ENCODE measurements around the gene BTBD16.

BTBD16 gene

DNA sequence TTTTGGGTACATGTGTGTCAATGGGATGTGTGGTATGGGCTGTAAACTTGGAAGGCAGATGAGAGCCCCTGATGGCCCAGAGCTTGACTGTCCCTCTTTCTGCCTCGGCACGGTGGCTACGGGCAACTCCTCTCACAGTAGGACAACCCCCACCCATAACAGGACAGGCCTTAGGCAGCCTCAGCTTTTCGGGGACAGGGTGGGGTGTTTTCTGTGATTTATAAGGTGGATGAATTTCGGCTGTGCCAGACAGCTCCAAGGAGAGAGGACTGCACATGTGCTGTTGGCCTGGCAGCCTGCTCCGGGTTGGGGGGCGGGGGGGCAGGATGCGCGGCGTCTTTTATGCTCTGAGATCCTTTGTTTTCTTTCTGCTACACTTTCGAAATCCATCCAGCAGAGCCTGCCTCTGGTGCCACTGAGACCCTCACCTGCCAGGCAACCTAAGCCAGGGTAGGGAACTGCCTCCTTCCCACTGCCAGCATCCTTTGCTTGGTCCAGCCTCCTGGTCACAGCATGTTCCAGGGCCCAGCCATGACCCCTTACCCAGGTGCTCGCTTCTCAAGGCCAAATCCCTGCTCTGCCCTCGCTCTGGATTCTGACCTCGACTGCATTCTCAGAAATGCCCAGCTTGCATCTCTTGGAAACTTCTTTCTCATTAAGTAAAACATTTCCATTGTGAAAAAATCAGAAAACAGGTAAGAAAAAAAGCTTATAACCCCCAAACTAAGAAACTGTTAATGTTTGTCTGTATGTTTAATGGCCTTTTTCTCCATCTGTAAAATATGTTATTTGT, 15.4 kb upstream of the BTBD16 start:
- H3K27me3 Mint-ChIP-seq = peaks cover 15% of the 10 kb centered on the region
- H3K4me3 Mint-ChIP-seq = no peak overlapping the region
- H3K27ac Mint-ChIP-seq = no peak overlapping the region
- no peaks in the 10 kb centered on the region for H3K4me1 Mint-ChIP-seq (ENCODE audit: low read depth)
- no peaks in the 10 kb centered on the region for H3K36me3 Mint-ChIP-seq (ENCODE audit: low read depth)
- H3K9me3 Mint-ChIP-seq = no peaks in the 10 kb centered on the region

DNA sequence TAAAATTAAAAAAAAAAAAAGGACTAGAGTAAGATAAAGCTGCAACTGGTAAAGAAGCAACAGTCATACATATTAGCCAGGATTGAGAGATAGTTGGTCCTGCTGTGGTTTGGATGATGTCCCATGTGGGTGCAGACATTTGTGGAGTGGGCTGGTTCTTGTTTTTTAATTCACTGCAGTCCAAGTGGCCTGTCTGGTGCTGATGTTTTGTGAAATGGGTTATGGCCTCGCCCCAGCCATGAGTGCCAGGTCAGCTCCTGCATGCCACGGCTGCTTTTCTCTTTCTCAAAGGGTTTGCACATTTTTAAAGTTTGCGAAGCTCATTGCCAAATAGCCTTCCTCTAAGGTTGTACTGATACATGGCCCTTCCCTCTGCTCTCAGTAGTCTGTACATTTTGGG, 14.1 kb upstream of the BTBD16 start:
- Mint-ChIP-seq H3K4me3 (no peak overlapping the region), H3K4me1 (ENCODE audit: low read depth) (no peaks in the 10 kb centered on the region), H3K27me3 (peaks cover 15% of the 10 kb centered on the region), H3K36me3 (ENCODE audit: low read depth) (no peaks in the 10 kb centered on the region), H3K27ac (no peak overlapping the region), H3K9me3 (peaks cover 4% of the 10 kb centered on the region)

DNA sequence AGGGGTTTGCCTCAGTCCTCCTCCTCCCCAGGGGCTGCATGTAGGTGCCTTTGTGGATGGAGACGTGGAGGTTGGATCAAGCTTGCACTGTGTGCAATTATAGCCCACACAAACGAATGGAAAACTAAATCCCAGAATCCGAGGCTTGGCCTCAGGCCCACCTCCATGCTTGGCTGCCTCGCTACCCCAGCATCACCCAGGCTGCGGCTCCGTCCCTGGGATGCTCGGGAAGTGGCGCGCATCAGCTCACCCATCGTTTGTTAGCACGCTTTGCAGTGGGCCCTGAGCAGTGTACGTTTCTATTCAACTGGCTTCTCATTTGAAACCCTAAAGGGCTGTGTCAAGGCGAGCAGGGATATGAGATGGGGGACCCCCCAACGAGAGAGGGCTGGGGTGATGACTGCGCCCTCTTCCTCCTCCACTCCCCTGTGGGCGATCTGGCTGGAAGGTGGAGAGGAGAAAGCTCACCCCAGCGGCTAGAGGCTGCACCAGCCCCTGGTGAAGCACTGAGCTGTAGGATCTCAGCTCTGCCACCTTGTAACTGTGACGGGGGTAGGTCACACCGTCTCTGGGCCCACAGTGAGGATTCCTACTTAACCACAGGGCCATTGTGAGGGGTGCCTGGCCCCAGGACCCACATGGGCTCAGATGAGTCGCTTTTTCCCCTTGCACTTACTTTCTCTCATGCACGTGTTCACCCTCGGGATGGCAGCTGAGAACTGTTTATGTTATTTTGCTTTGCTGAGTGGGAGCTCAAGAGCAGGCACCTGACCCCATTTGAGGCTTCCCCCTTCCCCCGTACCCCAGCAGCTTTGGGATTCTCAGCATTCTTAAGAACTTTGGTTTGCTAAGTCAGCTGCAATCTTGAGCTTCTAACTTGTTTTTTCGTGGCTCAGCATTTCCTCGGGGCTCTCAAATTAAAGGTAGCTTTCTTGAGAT, 12.7 kb upstream of the BTBD16 start:
- Mint-ChIP-seq H3K4me3 (no peak overlapping the region), H3K27me3 (peaks cover 20% of the 10 kb centered on the region), H3K9me3 (peaks cover 10% of the 10 kb centered on the region), H3K36me3 (ENCODE audit: low read depth) (peaks cover 5% of the 10 kb centered on the region), H3K27ac (no peak overlapping the region), H3K4me1 (ENCODE audit: low read depth) (no peaks in the 10 kb centered on the region)

- H3K4me3 Mint-ChIP-seq = no peak overlapping the region
- H3K36me3 Mint-ChIP-seq (ENCODE audit: low read depth) = peaks cover 5% of the 10 kb centered on the region
- H3K4me1 Mint-ChIP-seq (ENCODE audit: low read depth) = no peaks in the 10 kb centered on the region
- H3K9me3 Mint-ChIP-seq = peaks cover 15% of the 10 kb centered on the region
- H3K27me3 Mint-ChIP-seq = peaks cover 18% of the 10 kb centered on the region
- H3K27ac Mint-ChIP-seq = no peak overlapping the region
These were observed 12.0 kb upstream of the BTBD16 start for GRCh38 chr10:122259075-122259466.

- Mint-ChIP-seq H3K4me1 (ENCODE audit: low read depth) (no peaks in the 10 kb centered on the region), H3K27ac (no peak overlapping the region), H3K27me3 (peaks cover 32% of the 10 kb centered on the region), H3K9me3 (peaks cover 15% of the 10 kb centered on the region), H3K36me3 (ENCODE audit: low read depth) (peaks cover 5% of the 10 kb centered on the region), H3K4me3 (no peak overlapping the region)
These were observed 9.5 kb upstream of the BTBD16 start for GRCh38 chr10:122261584-122261983.

DNA sequence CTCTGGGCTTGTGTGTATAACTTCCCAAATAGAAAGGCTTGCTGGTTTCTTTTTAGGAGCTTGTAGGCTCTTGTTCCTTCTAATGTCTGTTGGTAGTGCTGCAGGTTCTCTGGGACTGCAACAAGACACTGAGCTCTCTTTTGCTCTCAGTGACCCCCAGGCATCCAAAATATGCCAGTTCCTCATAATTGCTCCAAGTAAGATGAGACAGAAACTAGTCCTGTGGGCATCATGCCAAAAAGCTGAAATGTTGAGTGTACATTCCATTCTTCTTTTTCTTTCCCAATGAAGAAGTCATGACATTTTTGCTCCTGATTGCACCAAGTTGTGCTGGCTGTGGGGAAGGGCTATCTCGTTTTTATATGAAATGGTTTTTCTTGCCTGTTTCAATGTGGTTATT, 7.1 kb upstream of the BTBD16 start:
- H3K27me3 Mint-ChIP-seq = peaks cover 32% of the 10 kb centered on the region
- no peak overlapping the region for H3K4me3 Mint-ChIP-seq

GRCh38 chr10:122264436-122264835, 6.7 kb upstream of the BTBD16 start:
- no peaks in the 10 kb centered on the region for H3K4me1 Mint-ChIP-seq (ENCODE audit: low read depth)
- peaks cover 15% of the 10 kb centered on the region for H3K9me3 Mint-ChIP-seq
- peaks cover 32% of the 10 kb centered on the region for H3K27me3 Mint-ChIP-seq
- H3K4me3 Mint-ChIP-seq = no peak overlapping the region
- peaks cover 5% of the 10 kb centered on the region for H3K36me3 Mint-ChIP-seq (ENCODE audit: low read depth)
- no peak overlapping the region for H3K27ac Mint-ChIP-seq

More for the DNA sequence above, 7.1 kb upstream of the BTBD16 start:
- Mint-ChIP-seq H3K36me3 (ENCODE audit: low read depth) (peaks cover 5% of the 10 kb centered on the region), H3K9me3 (peaks cover 15% of the 10 kb centered on the region), H3K27ac (no peak overlapping the region), H3K4me1 (ENCODE audit: low read depth) (no peaks in the 10 kb centered on the region)

DNA sequence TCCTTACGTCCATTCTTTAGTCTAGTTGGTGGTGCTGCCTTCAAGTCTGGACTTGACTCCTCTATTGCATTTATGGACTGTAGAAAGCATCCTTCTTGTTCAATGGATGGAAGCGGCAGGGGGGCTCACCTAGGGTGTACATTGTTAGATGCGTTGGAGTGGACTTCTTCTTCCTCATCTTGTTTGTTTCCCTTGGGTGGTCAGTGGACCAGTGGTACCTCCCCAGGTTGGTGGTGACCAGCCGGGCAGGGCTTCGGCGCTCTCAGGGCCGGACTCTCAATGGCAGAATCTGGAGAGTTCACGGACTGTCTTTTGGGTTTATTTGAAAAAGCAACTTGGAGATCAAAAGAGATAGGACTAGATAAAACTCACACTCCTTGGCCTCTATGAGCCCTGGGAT, 6.2 kb upstream of the BTBD16 start:
- no peak overlapping the region for H3K27ac Mint-ChIP-seq
- peaks cover 15% of the 10 kb centered on the region for H3K9me3 Mint-ChIP-seq
- no peaks in the 10 kb centered on the region for H3K4me1 Mint-ChIP-seq (ENCODE audit: low read depth)
- no peak overlapping the region for H3K4me3 Mint-ChIP-seq
- peaks cover 5% of the 10 kb centered on the region for H3K36me3 Mint-ChIP-seq (ENCODE audit: low read depth)
- H3K27me3 Mint-ChIP-seq = peaks cover 31% of the 10 kb centered on the region

GRCh38 chr10:122265896-122266295, 5.2 kb upstream of the BTBD16 start:
- Mint-ChIP-seq H3K36me3 (ENCODE audit: low read depth) (peaks cover 5% of the 10 kb centered on the region), H3K9me3 (peaks cover 15% of the 10 kb centered on the region), H3K4me3 (no peak overlapping the region), H3K4me1 (ENCODE audit: low read depth) (no peaks in the 10 kb centered on the region), H3K27ac (no peak overlapping the region), H3K27me3 (peaks cover 25% of the 10 kb centered on the region)

GRCh38 chr10:122267849-122268737, 3.0 kb upstream of the BTBD16 start:
- Mint-ChIP-seq H3K36me3 (ENCODE audit: low read depth) (peaks cover 4% of the 10 kb centered on the region), H3K9me3 (peaks cover 8% of the 10 kb centered on the region), H3K4me3 (no peak overlapping the region), H3K27ac (no peak overlapping the region), H3K4me1 (ENCODE audit: low read depth) (no peaks in the 10 kb centered on the region), H3K27me3 (peaks cover 27% of the 10 kb centered on the region)

DNA sequence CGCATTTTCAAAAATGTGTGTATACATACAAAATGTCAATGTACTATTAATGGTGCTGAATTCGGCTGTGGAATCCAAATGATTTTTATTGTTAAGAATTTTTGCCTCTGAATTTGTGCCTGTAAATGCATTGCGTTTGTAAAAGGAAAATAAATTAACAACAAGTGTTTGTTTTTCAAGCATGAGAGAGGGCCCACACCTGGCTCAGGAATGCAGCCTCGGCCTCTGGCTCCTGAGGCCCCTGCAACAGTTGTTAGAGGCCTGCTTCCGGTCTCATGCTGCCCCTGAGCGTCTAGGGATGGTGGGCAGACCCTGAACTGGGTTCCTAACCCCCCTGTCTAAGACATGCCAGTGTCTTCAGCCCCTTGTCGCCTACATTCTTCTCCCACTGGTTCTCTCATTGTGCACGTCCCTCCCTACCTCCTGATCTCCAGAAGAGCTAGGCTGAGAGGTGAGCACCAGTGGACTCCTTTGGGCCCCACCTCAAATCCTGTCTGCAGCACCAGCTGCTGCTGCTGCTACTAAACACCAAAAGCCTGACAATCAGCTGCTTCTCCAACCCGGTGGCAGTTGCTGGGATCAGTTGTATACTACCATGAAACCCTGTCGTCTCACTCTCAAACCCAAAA, 1.9 kb upstream of the BTBD16 start:
- Mint-ChIP-seq H3K27me3 (peaks cover 20% of the 10 kb centered on the region), H3K36me3 (ENCODE audit: low read depth) (no peaks in the 10 kb centered on the region)

DNA sequence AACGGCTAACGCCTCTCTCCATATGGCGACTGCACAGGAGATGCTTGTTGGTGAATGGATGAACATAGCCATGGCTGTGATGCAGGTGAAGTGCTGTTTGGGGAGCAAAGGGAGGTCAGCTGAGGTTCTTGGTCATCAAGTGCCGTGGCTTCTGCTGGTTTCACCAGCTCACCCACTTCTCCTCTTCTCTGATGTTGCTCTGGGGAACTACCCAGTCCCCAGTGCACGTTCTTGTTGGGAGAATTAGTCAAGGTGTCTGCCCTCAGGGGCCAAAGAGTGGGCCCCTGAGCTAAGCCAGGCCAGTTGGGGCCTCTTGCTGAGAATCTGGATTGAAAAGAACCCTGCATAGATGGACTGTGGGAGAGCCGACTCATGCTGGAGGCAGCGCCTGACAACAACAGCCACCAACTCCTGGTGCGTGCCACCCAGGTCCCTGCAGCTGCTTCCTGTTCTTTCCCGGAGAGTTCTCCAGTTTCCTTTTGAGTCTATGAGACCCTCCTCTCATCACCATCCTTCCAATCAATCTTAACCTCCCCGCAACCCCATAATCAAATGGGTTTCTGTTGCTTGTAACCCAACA, 3.0 kb downstream of the BTBD16 start:
- no peaks in the 10 kb centered on the region for H3K9me3 Mint-ChIP-seq
- H3K4me3 Mint-ChIP-seq = no peak overlapping the region
- H3K4me1 Mint-ChIP-seq (ENCODE audit: low read depth) = no peaks in the 10 kb centered on the region
- no peak overlapping the region for H3K27ac Mint-ChIP-seq
- peaks cover 21% of the 10 kb centered on the region for H3K27me3 Mint-ChIP-seq
- H3K36me3 Mint-ChIP-seq (ENCODE audit: low read depth) = no peaks in the 10 kb centered on the region

More for the DNA sequence above, 1.9 kb upstream of the BTBD16 start:
- Mint-ChIP-seq H3K27ac (no peak overlapping the region), H3K4me3 (no peak overlapping the region), H3K4me1 (ENCODE audit: low read depth) (no peaks in the 10 kb centered on the region), H3K9me3 (no peaks in the 10 kb centered on the region)

GRCh38 chr10:122276611-122277208, 5.6 kb downstream of the BTBD16 start:
- Mint-ChIP-seq H3K4me1 (ENCODE audit: low read depth) (no peaks in the 10 kb centered on the region), H3K9me3 (no peaks in the 10 kb centered on the region), H3K4me3 (no peak overlapping the region), H3K27ac (no peak overlapping the region), H3K36me3 (ENCODE audit: low read depth) (no peaks in the 10 kb centered on the region), H3K27me3 (peaks cover 26% of the 10 kb centered on the region)

Data from stimulated activated naive CD8-positive, alpha-beta T cell treated with anti-CD3 and anti-CD28 coated beads, Interleukin-15, Interleukin-2, amounts not matched to agents 100 ng/mL and 50 ng/mL, for 24 hours (primary cell).